ENCODE results near the gene SH3TC2.

DNA sequence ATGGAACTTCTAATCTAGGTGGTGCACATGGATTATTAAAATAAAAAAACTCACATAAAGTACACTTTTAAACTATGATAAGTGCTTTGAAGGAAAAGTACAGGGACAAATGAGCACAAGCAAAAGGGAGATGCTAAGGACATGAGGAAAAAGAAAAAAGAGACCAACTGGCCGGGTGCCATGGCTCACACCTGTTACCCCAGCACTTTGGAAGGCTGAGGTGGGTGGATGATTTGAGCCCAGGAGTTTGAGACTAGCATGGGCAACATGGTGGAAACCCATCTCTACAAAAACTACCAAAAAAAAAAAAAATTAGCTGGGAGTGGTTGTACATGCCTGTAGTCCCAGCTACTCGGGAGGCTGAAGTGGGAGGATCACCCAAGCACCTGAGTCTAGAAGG lies 67.1 kb downstream of the SH3TC2 start:
- TF ChIP-seq, protein P1, sequence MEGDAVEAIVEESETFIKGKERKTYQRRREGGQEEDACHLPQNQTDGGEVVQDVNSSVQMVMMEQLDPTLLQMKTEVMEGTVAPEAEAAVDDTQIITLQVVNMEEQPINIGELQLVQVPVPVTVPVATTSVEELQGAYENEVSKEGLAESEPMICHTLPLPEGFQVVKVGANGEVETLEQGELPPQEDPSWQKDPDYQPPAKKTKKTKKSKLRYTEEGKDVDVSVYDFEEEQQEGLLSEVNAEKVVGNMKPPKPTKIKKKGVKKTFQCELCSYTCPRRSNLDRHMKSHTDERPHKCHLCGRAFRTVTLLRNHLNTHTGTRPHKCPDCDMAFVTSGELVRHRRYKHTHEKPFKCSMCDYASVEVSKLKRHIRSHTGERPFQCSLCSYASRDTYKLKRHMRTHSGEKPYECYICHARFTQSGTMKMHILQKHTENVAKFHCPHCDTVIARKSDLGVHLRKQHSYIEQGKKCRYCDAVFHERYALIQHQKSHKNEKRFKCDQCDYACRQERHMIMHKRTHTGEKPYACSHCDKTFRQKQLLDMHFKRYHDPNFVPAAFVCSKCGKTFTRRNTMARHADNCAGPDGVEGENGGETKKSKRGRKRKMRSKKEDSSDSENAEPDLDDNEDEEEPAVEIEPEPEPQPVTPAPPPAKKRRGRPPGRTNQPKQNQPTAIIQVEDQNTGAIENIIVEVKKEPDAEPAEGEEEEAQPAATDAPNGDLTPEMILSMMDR (IDR thresholded peaks at IDR 0.05): no peak
- TF ChIP-seq POLR2A (IDR thresholded peaks at IDR 0.05): no peak

Data from esophagus squamous epithelium (tissue), 4 donors.